ENCODE data around the gene MACROD1.

MACROD1 gene

GRCh38 chr11:64165842-64166635 lies at the start of gene MACROD1:
Gene MACROD1 (minus strand): TSS chr11:64166113. CDS start chr11:64165994, 119 bp downstream.
- DNase-seq: peak; percentile 95

DNA sequence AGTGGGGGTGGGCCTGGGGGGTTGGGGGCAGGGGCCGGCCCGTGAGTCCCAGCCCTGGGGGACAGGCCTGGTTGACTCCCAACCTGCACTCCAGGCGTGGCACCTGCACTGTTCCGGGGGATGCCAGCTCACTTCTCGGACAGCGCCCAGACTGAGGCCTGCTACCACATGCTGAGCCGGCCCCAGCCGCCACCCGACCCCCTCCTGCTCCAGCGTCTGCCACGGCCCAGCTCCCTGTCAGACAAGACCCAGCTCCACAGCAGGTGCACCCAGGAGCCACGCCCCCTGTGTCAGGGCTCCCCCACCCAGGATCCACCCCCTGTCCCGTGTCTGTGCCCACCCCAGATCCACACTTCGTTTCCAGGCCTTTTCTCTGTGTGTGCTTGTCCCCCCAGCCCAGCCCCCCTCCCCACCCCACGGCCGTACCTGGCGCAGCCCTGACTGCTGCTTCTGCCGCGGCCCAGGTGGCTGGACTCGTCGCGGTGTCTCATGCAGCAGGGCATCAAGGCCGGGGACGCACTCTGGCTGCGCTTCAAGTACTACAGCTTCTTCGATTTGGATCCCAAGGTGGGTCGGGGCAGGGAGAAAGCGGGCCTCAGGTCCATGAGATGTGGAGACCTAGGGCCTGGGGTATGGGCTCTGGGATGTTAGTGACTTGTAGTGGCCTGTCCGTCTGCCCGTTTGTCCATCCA lies 45.4 kb upstream of the MACROD1 start:
- DNase-seq: no peak

- DNase-seq: no peak
Observed at GRCh38 chr11:64210301-64211020, 44.5 kb upstream of the MACROD1 start.

DNA sequence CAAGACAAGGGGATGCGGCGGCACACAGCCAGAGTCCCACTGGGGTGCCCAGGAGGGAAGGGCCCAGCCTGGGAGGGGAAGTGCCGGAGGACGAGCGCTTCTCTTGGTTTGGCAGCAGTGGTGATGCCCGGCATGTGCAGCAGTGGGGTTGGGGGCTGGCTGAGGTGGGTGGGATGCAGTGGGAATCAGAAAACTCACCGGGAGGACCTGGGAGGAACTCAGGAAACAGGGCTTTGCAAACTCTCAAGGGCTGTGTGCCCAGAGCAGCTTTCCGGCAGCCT lies 43.6 kb upstream of the MACROD1 start:
- DNase-seq: no peak

DNA sequence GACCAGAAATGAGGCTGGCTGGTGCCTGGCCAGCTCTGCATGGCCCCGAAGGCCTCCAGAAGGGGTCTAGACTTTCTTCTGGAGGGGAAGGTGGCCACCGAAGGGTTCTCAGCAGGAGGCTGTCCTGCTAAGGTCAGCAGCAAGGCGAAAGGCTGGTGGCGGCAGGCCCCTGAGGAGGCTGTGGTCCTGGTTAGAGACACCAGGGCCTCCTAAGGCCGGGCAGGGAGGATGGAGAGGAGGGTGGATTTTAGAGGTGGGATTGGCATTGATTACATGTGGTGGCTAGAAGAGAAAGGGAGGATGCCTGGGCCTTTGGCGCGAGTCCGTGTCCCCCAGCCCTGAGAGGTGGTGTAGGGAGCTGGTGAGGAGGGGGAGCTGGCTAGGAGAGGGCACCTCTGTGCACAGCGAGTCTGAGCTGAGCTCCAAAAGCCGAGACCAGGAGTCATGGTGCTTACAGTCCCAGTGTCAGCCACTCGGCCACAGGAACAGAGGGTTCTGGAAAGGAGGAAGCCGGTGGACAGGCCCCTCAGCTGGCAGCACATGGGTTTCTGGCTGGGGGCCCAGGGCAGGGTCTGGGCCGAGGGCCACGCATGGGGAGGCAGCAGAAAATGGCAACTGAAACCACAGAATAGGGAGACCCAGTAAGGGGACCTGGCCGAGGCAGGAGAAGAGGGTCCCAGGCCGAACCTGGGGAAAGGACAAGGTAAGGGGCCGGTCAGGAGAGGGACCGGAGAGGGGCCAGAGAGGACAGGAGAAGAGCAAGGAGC lies 43.1 kb upstream of the MACROD1 start:
- DNase-seq: no peak

DNA sequence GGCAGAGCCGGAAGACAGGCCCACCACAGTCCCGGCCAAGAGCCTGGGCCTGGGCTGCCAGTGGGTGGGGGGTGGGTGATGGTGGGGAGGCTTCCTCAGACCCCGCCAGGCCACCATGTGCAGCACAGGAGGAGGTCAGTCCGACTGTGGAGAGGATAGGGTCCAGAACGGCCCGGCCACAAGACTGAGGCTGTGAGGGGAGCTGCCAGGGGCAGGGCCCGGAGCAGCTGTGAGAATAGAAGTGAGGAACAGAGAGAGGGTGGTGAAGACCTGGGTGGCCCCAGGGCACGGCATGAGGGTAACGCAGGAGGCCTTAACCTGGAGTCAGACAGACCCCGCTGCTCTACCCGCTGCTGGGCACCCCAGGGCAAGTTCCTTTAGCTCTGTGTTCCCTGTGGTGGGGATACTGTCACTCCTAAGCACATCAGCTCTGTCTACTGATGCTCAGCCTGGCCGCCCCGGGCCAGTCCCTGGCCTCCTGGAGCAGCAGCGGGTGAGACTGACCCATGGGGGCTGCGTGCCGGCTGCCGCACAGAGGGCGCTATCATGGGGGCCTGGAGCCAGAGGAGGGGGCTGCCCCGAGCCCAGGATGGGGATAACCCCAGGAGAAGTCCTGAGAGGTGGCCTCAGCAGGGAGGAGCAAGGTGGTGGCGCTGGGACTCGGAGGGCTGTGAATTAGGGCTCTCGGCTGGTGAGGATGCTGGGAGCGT lies 42.3 kb upstream of the MACROD1 start:
- no peak for DNase-seq

GRCh38 chr11:64207256-64208085 lies 41.6 kb upstream of the MACROD1 start:
- DNase-seq: peak; percentile 95

GRCh38 chr11:64206457-64207255 lies 40.7 kb upstream of the MACROD1 start, which contains the start of gene FERMT3:
Gene FERMT3 (plus strand): TSS chr11:64206721. CDS start chr11:64207365, 644 bp downstream.
- peak; percentile 97 for DNase-seq

DNA sequence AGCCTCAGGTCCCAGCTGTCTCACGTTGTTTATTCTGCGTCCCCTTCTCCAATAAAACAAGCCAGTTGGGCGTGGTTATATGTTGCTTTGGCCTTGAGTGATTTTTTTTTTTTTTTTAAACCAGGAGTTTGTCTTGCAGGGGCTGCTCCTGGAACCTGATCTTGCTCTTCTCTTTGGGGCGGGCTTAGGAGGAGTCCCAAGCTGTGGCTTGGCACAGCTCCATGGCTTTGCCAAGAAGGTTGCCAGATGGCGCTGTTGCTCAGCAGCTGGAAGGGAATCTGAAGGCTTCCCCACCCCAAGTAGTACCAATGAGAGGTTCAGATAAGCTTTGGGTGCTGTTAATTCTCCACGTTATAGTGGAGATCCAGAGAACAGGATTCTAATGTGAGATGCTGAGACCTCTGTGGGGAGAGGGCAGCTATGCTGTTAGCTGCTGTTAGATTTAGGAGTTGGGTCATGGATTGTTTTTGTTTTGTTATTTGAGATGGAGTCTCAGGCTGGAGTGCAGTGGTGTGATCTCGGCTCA lies 38.6 kb upstream of the MACROD1 start:
- peak; percentile 99 for DNase-seq

GRCh38 chr11:64204080-64204440 lies 38.1 kb upstream of the MACROD1 start:
- DNase-seq: no peak

DNA sequence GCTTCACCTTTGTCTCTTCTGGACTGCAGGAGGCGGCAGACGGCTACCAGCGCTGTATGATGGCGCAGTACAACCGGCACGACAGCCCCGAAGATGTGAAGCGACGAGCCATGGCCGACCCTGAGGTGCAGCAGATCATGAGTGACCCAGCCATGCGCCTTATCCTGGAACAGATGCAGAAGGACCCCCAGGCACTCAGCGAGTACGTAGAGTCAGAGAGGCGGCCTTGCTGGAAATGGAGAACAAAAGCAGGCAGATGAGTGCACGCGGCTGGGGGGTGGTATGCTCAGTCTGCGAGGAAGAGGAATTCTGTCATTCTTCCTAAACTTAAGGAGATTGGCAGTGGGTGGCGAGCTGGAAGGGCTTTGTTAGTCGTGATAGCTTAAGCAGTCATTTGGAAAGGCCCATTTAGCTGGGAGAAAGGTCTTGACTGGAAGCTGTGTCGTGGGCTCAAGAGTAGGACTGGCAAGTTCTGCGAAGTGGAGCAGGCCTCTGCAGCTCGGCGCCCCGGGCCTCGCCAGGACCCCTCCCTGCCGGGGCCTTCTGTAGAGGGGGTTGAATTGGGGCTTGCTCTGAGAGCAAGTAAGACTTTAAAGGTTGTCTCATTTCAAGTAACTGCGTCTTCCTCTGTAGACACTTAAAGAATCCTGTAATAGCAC lies 37.6 kb upstream of the MACROD1 start:
- DNase-seq: no peak

DNA sequence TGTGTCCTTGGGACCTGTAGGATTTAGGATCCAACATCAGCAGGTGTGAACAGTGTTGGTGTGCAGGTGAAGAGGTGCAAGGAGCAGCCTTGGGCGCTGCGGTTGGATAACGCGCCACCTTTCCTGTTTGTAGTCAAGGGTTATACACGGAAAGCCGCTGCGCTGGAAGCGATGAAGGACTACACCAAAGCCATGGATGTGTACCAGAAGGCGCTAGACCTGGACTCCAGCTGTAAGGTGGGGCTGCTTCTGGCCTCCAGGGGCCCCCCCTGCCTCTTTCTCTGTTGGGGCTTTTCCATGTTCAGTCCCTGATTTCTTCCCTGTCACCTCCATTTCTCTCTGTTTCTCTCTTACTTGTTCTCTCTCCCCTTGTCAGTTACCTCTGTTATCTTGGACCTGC lies 37.1 kb upstream of the MACROD1 start:
- DNase-seq: no peak

DNA sequence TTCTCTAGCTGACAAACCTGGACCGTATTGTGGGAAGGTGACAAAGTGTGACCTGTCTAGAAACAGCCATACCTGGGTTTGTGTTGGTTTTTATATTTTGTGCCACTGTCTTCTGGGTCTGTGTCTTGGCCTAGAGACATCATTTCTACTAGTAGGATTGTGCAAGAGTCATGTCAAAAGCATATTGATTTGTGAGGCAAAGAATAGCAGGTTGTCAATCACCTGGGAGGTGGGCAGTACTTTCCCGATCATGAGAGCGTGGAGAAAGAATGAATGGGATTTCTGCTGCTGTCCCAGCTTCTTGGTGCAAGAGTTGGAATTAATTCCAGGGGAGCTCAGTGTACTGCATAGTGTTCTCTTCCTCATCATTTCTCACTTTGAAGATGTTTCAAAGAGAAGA lies 35.6 kb upstream of the MACROD1 start:
- no peak for DNase-seq

GRCh38 chr11:64198511-64198910 lies 32.6 kb upstream of the MACROD1 start:
- peak; percentile 44 for DNase-seq

DNA sequence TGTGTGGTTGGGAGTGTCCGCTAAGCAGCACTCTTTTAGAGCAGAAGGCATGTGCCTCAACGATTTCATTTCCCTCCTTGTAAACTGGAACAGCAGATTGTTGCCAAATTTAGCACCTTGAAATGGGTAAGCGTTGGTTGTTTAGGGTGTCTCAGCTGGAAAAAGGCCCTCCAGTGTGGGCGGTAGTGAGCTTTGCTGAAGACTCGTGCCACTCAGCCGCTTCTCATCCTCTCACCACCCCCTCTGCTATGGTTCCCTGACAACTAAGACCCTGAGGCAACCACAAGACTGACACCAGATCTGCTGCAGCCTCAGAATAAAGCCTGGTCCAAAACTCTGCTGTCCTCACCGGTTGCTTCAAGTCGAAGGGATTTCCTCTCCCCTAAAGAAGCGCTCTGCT lies 30.7 kb upstream of the MACROD1 start:
- no peak for DNase-seq

DNA sequence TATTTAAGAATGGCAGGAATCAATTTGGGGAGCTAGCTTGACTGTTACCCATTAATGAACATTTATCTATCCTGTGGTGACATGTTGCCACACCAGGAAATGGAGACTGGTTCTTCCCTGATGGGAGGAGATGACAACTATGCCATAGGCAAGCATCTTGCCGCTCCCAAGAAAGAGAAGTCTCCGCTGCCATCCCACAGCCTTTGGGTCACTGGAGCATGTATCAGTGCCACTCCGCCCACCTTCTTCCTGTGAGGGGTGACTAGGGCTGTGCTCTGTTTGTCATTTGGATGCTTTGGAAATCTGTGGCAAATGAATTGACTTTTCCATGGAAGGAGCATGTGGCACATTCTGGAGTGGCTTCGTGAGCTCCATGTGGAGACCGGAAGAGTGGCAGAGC lies 26.5 kb upstream of the MACROD1 start:
- DNase-seq: no peak

DNA sequence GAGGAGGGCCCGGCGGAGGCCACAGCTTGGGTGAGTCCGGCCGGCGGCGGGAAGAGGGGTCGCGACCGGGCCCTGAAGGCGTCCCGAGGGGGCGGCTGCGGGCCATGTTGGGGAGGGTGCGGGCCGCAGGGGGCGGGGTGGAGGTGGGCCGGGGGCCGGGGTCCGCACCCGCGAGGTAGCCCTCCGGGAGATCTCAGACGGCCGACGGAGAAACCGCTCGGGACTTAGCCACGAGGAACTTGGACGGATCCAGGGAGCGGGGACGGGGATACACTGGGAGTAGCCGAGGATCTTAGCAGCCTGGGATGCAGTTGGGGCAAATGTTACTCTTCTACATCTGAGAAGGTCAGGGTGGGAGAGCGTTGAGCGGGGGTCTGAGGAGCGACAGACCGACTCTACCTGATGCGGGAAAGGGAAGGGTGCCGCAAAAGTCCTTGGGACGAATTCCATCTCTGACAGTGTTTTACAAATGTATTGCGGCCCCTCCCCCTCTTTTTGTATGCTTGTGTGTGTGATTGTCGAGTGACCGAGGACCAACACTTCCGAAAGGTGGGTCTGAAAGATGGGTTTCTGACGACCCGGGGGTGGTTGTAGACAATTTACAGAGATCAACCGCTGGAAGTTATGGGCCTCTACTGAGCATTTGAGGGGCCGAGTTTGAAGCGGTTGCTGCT lies 20.7 kb upstream of the MACROD1 start:
- DNase-seq: peak; percentile 40

GRCh38 chr11:64185693-64186491 lies 20.0 kb upstream of the MACROD1 start, which contains the start of gene STIP1:
Gene STIP1 (plus strand): TSS chr11:64186171. CDS start chr11:64186262, 91 bp downstream.
- DNase-seq: peak; percentile 100

All from hematopoietic multipotent progenitor cell treated with erythropoietin and hydrocortisone succinate and interleukin-3 and kit ligand, for 4 days (in vitro differentiated cells).